Karpas-422 (cell line): ENCODE results near the gene LSM7. TPM values are rescaled to one million over a fixed set of nuclear protein-coding genes. Genes with fewer than 3 reads are reported as not detected.

Experiments
- DNase-seq: peaks from one replicate; pipeline ENCODE4 v3.0.0-alpha.2; 2015
- H2AFZ ChIP-seq: fragments of 200-600 bp; sonication (generic); 2 replicates; pipeline ENCODE4 v1.6.1; 2014; ENCODE audit warnings: antibody characterized with exemption, low read length, mixed read lengths
- H3K27ac ChIP-seq: fragments of 200-600 bp; sonication (generic); 2 replicates; pipeline ENCODE4 v1.5.1; 2014; ENCODE audit warnings: mild to moderate bottlenecking, low read length, moderate library complexity
- H3K27me3 ChIP-seq: fragments of 200-600 bp; sonication (generic); 2 replicates; pipeline ENCODE4 v1.6.1; 2014; ENCODE audit warnings: low read length, mixed read lengths
- H3K36me3 ChIP-seq: fragments of 200-600 bp; sonication (generic); 2 replicates; pipeline ENCODE4 v1.6.1; 2014; ENCODE audit warnings: low read length, mixed read lengths; ENCODE audit not compliant: insufficient read depth
- H3K4me1 ChIP-seq: fragments of 200-600 bp; sonication (generic); 2 replicates; pipeline ENCODE4 v1.6.1; 2014; ENCODE audit warnings: mild to moderate bottlenecking, low read length, mixed read lengths
- H3K4me2 ChIP-seq: fragments of 200-600 bp; sonication (generic); 2 replicates; pipeline ENCODE4 v1.6.1; 2014; ENCODE audit warnings: low read length, low read depth, mild to moderate bottlenecking; ENCODE audit not compliant: poor library complexity, severe bottlenecking
- H3K4me3 ChIP-seq: fragments of 200-600 bp; sonication (generic); 2 replicates; pipeline ENCODE4 v1.5.1; 2014; ENCODE audit warnings: mild to moderate bottlenecking, antibody characterized with exemption, low read length, mixed read lengths
- H3K79me2 ChIP-seq: fragments of 200-600 bp; sonication (generic); 2 replicates; pipeline ENCODE4 v1.6.1; 2014; ENCODE audit warnings: mild to moderate bottlenecking, low read length, mixed read lengths
- H3K9ac ChIP-seq: fragments of 200-600 bp; sonication (generic); 2 replicates; pipeline ENCODE4 v1.6.0; 2014; ENCODE audit warnings: low read length
- H3K9me2 ChIP-seq: fragments of 200-600 bp; sonication (generic), shearing (Covaris generic); replicated peaks from 2 replicates; pipeline ENCODE4 v1.6.0; 2014; ENCODE audit warnings: mild to moderate bottlenecking, low read length, moderate library complexity; ENCODE audit not compliant: insufficient read depth
- H3K9me3 ChIP-seq: fragments of 300-700, 200-600 bp; sonication (generic); 2 replicates; pipeline ENCODE4 v1.6.1; 2014; ENCODE audit warnings: low read length, mixed read lengths
- H4K20me1 ChIP-seq: fragments of 200-600 bp; sonication (generic); 2 replicates; pipeline ENCODE4 v1.6.1; 2014; ENCODE audit warnings: mild to moderate bottlenecking, antibody characterized with exemption, low read length, low read depth; ENCODE audit not compliant: insufficient read depth
- total RNA-seq: library from RNA; depleted of rRNA; stranded (reverse); fragments of >200 nt; shearing (Covaris generic); gene quantifications from 2 replicates; pipeline ENCODE4 v1.2.3, GENCODE V29; 2014; ENCODE audit warnings: low replicate concordance

Gene LSM7
- total RNA-seq, 1 experiment from 2014 or later, result 140 TPM

DNA sequence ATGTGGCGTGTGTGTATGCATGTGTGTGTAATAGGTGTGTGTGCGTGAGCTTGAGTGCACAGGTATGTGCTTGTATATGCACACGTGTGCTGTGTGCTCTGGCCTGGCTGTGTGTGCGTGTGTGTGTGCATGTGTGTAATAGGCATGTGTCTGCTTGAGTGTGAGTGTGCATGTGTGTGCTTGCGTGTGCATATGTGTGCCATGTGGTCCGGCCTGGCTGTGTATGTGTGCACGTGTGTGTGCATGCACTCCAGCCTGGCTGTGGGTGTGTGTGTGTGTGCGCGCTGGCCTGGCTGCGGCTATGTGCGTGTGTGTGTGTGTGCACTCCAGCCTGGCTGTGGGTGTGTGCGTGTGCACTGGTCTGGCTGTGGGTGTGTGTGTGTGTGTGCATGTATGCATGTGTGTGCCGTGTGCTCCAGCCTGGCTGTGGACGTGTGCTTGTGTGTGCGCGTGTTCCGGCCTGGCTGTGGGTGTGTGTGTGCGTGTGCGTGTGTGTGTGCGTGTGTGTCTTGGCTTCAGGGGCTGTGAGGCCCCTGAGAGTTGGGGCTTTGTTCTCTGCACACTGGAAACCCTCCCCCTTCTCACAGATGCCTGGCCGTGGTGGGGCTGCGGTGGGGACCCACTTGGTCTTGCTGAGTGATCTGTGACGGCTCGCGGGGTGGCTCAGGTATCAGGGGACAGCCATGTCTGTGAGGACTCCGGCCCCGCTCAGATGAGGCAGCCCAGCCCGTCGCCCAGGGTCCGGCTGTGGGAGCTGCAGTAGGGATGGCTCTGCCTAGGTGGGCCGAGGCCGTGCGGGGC lies 8.3 kb upstream of the LSM7 start:
- Histone ChIP-seq H3K36me3 (0 out of 2 replicates have a peak, but pooled peaks cover 7% of the 10 kb centered on the region), H3K9me3 (peaks cover 5% of the 10 kb centered on the region; the same call in 1 of the 2 replicates), H2AFZ (no peak overlapping the region), H3K9me2 (no peaks in the 10 kb centered on the region), H3K27me3 (no peaks in the 10 kb centered on the region), H3K79me2 (peaks cover 42% of the 10 kb centered on the region), H4K20me1 (no peaks in the 10 kb centered on the region; the same call in 1 of the 2 replicates), H3K4me1 (peaks cover 11% of the 10 kb centered on the region), H3K9ac (no peak overlapping the region), H3K27ac (no peak overlapping the region), H3K4me3 (no peak overlapping the region), H3K4me2 (no peak overlapping the region)
- DNase-seq, result no peak

- Histone ChIP-seq H3K9ac (no peak overlapping the region), H2AFZ (no peak overlapping the region), H3K27ac (no peak overlapping the region), H3K79me2 (peaks cover 51% of the 10 kb centered on the region), H3K4me3 (no peak overlapping the region), H3K4me1 (peaks cover 20% of the 10 kb centered on the region), H3K36me3 (0 out of 2 replicates have a peak, but pooled peaks cover 7% of the 10 kb centered on the region), H3K9me3 (peaks cover 5% of the 10 kb centered on the region; the same call in 1 of the 2 replicates), H3K27me3 (no peaks in the 10 kb centered on the region), H4K20me1 (no peaks in the 10 kb centered on the region; the same call in 1 of the 2 replicates), H3K9me2 (no peaks in the 10 kb centered on the region), H3K4me2 (no peak overlapping the region)
- DNase-seq, result no peak
These were observed 7.5 kb upstream of the LSM7 start for GRCh38 chr19:2335848-2336247.

DNA sequence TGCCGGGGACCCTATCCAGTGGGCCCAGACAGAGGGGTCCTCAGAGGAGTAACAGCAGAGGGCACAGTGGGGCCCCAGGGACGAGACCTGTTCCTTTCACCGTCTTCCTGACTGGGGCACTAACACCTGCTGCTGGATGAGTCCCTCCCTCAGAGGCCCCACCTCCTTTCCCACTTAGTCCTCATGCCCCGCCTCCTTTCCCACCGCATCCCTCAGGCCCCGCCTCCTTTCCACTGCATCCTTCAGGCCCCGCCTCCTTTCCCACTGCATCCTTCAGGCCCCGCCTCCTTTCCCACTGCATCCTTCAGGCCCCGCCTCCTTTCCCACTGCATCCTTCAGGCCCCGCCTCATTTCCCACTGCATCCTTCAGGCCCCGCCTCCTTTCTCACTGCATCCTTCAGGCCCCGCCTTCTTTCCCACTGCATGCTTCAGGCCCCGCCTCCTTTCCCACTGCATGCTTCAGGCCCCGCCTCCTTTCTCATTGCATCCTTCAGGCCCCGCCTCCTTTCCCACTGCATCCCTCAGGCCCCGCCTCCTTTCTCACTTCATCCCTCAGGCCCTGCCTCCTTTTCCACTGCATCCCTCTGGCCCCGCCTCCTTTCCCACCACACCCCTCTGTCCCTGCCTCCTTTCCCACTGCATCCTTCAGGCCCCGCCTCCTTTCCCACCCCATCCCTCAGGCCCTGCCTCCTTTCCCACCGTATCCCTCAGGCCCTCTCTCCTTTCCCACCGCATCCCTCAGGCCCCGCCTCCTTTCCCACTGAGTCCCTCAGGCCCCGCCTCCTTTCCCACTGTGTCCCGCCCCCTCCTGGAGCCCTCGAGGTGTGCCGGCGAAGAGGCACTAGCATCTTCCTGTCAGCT lies 6.8 kb upstream of the LSM7 start:
- Histone ChIP-seq H2AFZ (no peak overlapping the region), H4K20me1 (no peaks in the 10 kb centered on the region; the same call in 1 of the 2 replicates), H3K27me3 (no peaks in the 10 kb centered on the region), H3K79me2 (peaks cover 58% of the 10 kb centered on the region), H3K9me3 (peaks cover 5% of the 10 kb centered on the region; the same call in 1 of the 2 replicates), H3K36me3 (0 out of 2 replicates have a peak, but pooled peaks cover 7% of the 10 kb centered on the region), H3K9ac (no peak overlapping the region), H3K9me2 (no peaks in the 10 kb centered on the region), H3K27ac (no peak overlapping the region), H3K4me1 (peaks cover 26% of the 10 kb centered on the region), H3K4me3 (no peak overlapping the region), H3K4me2 (no peak overlapping the region)
- no peak for DNase-seq

DNA sequence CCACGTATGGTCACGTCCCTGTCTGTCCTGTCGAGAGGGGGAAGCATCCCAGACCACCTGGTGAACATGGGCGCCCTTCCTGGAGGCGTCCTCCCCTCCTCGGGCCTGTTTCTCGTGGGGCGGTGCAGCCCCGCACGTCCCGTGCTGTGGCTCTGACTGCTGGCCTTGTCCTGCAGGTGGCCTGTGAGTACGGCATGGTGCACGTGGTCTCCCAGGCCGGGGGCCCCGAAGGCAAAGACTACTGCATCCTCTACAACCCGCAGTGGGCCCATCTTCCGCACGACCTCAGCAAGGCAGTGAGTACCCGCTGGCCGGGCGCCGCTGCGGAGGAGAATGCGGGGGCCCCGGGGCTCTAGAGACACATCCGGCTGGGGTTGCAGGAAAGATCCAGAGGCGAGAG lies 6.0 kb upstream of the LSM7 start:
- Histone ChIP-seq H2AFZ (no peak overlapping the region), H3K79me2 (peaks cover 64% of the 10 kb centered on the region), H3K9me2 (no peaks in the 10 kb centered on the region), H4K20me1 (no peaks in the 10 kb centered on the region; the same call in 1 of the 2 replicates), H3K36me3 (0 out of 2 replicates have a peak, but pooled peaks cover 7% of the 10 kb centered on the region), H3K4me2 (no peak overlapping the region), H3K9ac (no peak overlapping the region), H3K4me1 (peaks cover 33% of the 10 kb centered on the region), H3K9me3 (peaks cover 5% of the 10 kb centered on the region; the same call in 1 of the 2 replicates), H3K4me3 (no peak overlapping the region), H3K27me3 (no peaks in the 10 kb centered on the region), H3K27ac (no peak overlapping the region)
- no peak for DNase-seq

GRCh38 chr19:2333807-2334211 lies 5.4 kb upstream of the LSM7 start:
- H3K79me2 ChIP-seq, result peaks cover 70% of the 10 kb centered on the region
- DNase-seq, result no peak
- H3K9ac ChIP-seq, result no peak overlapping the region
- no peak overlapping the region for H3K27ac ChIP-seq
- no peak overlapping the region for H2AFZ ChIP-seq
- no peaks in the 10 kb centered on the region; the same call in 1 of the 2 replicates for H4K20me1 ChIP-seq
- H3K36me3 ChIP-seq, result 0 out of 2 replicates have a peak, but pooled peaks cover 7% of the 10 kb centered on the region
- no peak overlapping the region for H3K4me3 ChIP-seq
- H3K9me2 ChIP-seq, result no peaks in the 10 kb centered on the region
- H3K4me1 ChIP-seq, result peaks cover 36% of the 10 kb centered on the region
- peaks cover 5% of the 10 kb centered on the region; the same call in 1 of the 2 replicates for H3K9me3 ChIP-seq
- H3K27me3 ChIP-seq, result no peaks in the 10 kb centered on the region
- no peak overlapping the region for H3K4me2 ChIP-seq

- no peaks in the 10 kb centered on the region; the same call in 1 of the 2 replicates for H4K20me1 ChIP-seq
- H3K27ac ChIP-seq, result peak overlapping the region; percentile 77
- H3K27me3 ChIP-seq, result no peaks in the 10 kb centered on the region
- 0 out of 2 replicates have a peak, but pooled peaks cover 7% of the 10 kb centered on the region for H3K36me3 ChIP-seq
- no peak overlapping the region for H2AFZ ChIP-seq
- DNase-seq, result no peak
- H3K4me1 ChIP-seq, result peaks cover 36% of the 10 kb centered on the region
- peaks cover 74% of the 10 kb centered on the region for H3K79me2 ChIP-seq
- peaks cover 5% of the 10 kb centered on the region; the same call in 1 of the 2 replicates for H3K9me3 ChIP-seq
- H3K9ac ChIP-seq, result no peak overlapping the region
- H3K4me3 ChIP-seq, result no peak overlapping the region
- no peak overlapping the region for H3K4me2 ChIP-seq
- H3K9me2 ChIP-seq, result no peaks in the 10 kb centered on the region
These were observed 4.8 kb upstream of the LSM7 start for GRCh38 chr19:2333027-2333806.

GRCh38 chr19:2332341-2333026 lies 4.1 kb upstream of the LSM7 start:
- Histone ChIP-seq H4K20me1 (peaks cover under 1% of the 10 kb centered on the region; the same call in 1 of the 2 replicates), H2AFZ (no peak overlapping the region), H3K9me2 (no peaks in the 10 kb centered on the region), H3K9me3 (peaks cover 5% of the 10 kb centered on the region; the same call in 1 of the 2 replicates), H3K4me1 (peaks cover 38% of the 10 kb centered on the region), H3K27ac (peak overlapping the region; percentile 77), H3K4me2 (peak overlapping the region; percentile 84), H3K4me3 (peak overlapping the region; percentile 61), H3K9ac (peak overlapping the region; percentile 74), H3K36me3 (0 out of 2 replicates have a peak, but pooled peaks cover 7% of the 10 kb centered on the region), H3K79me2 (peaks cover 82% of the 10 kb centered on the region), H3K27me3 (no peaks in the 10 kb centered on the region)
- peak; percentile 91 for DNase-seq
